Right lobe of liver (tissue), 6 donors: ENCODE data around the gene PDLIM3. TPM values are rescaled to one million over a fixed set of nuclear protein-coding genes. Genes with fewer than 3 reads are reported as not detected.
A peak's percentile ranks its signal among the peaks of the same experiment; 100 is the strongest.

Experiments
- ATAC-seq, 4 donors: fragments of 200-7000 bp; cut with Tn5 transposase; one replicate each; pipeline ENCODE4 v1.9.1; 2020; ENCODE audit warnings: mild to moderate bottlenecking in 4 of 4, moderate library complexity in 4 of 4
- DNase-seq, 3 donors: peaks; one replicate each; pipeline ENCODE4 v3.0.0-alpha.2; 2020
- H3K27ac ChIP-seq, 3 donors: fragments of 200-600 bp; one replicate each; pipeline ENCODE4 v1.8.0; 2022
- H3K27me3 ChIP-seq, 2 donors: fragments of 200-600 bp; one replicate each; pipeline ENCODE4 v1.8.0; 2022
- H3K36me3 ChIP-seq, 4 donors: fragments of 200-600 bp; sonication (generic) in 1 of 4; one replicate each; pipeline versions ENCODE4 v1.5.1 to v1.8.0; 2017 to 2022; ENCODE audit warnings: control low read depth in 1 of 4
- H3K4me1 ChIP-seq, 4 donors: fragments of 200-600 bp; sonication (generic) in 1 of 4; one replicate each; pipeline versions ENCODE4 v1.5.1 to v1.8.0; 2017 to 2022; ENCODE audit warnings: control low read depth in 1 of 4
- H3K4me3 ChIP-seq, 3 donors: fragments of 200-600 bp; one replicate each; pipeline ENCODE4 v1.8.0; 2022
- H3K9me3 ChIP-seq, 4 donors: fragments of 200-600 bp; sonication (generic) in 1 of 4; one replicate each; pipeline versions ENCODE4 v1.5.1 to v1.8.0; 2017 to 2022; ENCODE audit warnings: control low read depth in 1 of 4
- CTCF ChIP-seq, 4 donors: fragments of 200-600 bp in 3 of 4; fragments of 450-650 bp in 1 of 4; IDR thresholded peaks; one replicate each; pipeline versions ENCODE4 v1.5.1 to v1.8.0; 2016 to 2022; ENCODE audit warnings: antibody characterized with exemption in 4 of 4, mild to moderate bottlenecking in 2 of 4
- POLR2A ChIP-seq: fragments of 450-650 bp; IDR thresholded peaks from one replicate; pipeline ENCODE4 v1.6.1; 2017; ENCODE audit warnings: antibody characterized with exemption, mild to moderate bottlenecking
- WGBS: methylation state at CpG from one replicate; pipeline ENCODE4 v1.1.6; 2018; ENCODE audit warnings: low coverage, low lambda C conversion rate; ENCODE audit not compliant: insufficient coverage; ENCODE audit errors: missing lambda C conversion rate; 5-methylcytosine and 5-hydroxymethylcytosine counted together
- intact Hi-C, 2 donors: fragments of 100-400 bp; cut with DNase I; formaldehyde crosslinking; loops; one replicate each; pipeline versions ENCODE4 v1.11.2 to v1.14.1; 2022
- total RNA-seq, 6 experiments: library from RNA; depleted of rRNA in 2 of 6; stranded (reverse); fragments of >200 nt in 2 of 6; fragmentation: NEBNext Ultra II Directional in 3 of 6; extraction: Animal tissue kit (Norgen Biotek cat#: 25700) in 3 of 6; gene quantifications; one replicate each; pipeline versions ENCODE4 v1.1.0 to v1.2.4, GENCODE V29; 2016 to 2023
- donor health status: DM: no; HTN: yes; CAD: no.
- donor health status: DM: no; HTN: no; CAD: no.
- donor health status: DM: no; HTN: no; CAD: no.
- donor health status: DM: no; HTN: yes; CAD: no.
- donor health status: DM: no; HTN: yes; CAD: no.

Gene PDLIM3
- total RNA-seq, 6 experiments from 2014 or later, result 1.8 to 23.7 (median 6.1) TPM

GRCh38 chr4:185540487-185541120, 5.3 kb upstream of the PDLIM3 start:
- DNase-seq, result no peak
- WGBS, result 74% methylated on average over 3 of the region's 3 CpGs
- Histone ChIP-seq H3K4me3 (no peak overlapping the region), H3K36me3 (no peaks in the 10 kb centered on the region), H3K27me3 (no peaks in the 10 kb centered on the region), H3K9me3 (no peaks in the 10 kb centered on the region), H3K4me1 (no peaks in the 10 kb centered on the region), H3K27ac (no peak overlapping the region)
- no peak for TF ChIP-seq POLR2A
- TF ChIP-seq CTCF (IDR thresholded peaks at IDR 0.05), result no peak
- intact Hi-C loops, result no loop called here
- ATAC-seq, result no peak

- no peaks in the 10 kb centered on the region for H3K27me3 ChIP-seq
- H3K36me3 ChIP-seq, result no peaks in the 10 kb centered on the region
- no peak overlapping the region for H3K4me3 ChIP-seq
- TF ChIP-seq CTCF (IDR thresholded peaks at IDR 0.05), result no peak
- TF ChIP-seq POLR2A, result no peak
- no peak overlapping the region for H3K27ac ChIP-seq
- WGBS, result 35% methylated on average over 4 of the region's 8 CpGs
- no peaks in the 10 kb centered on the region for H3K9me3 ChIP-seq
- peaks cover 0 to 3% (median 0%) of the 10 kb centered on the region in 4 donors for H3K4me1 ChIP-seq
- ATAC-seq (no peak), DNase-seq (no peak)
- intact Hi-C loops, result no loop called here
These were observed 4.7 kb upstream of the PDLIM3 start for GRCh38 chr4:185540040-185540439.

GRCh38 chr4:185538806-185539205, 3.5 kb upstream of the PDLIM3 start:
- no peak overlapping the region for H3K4me3 ChIP-seq
- ATAC-seq (no peak), DNase-seq (no peak)
- no peaks in the 10 kb centered on the region for H3K27me3 ChIP-seq
- H3K9me3 ChIP-seq, result no peaks in the 10 kb centered on the region
- intact Hi-C loops, result no loop called here
- 27% methylated on average over 1 of the region's 1 CpG for WGBS
- H3K36me3 ChIP-seq, result no peaks in the 10 kb centered on the region
- TF ChIP-seq POLR2A, result no peak
- TF ChIP-seq CTCF (IDR thresholded peaks at IDR 0.05), result no peak
- H3K4me1 ChIP-seq, result peaks cover 0 to 6% (median 0%) of the 10 kb centered on the region in 4 donors
- H3K27ac ChIP-seq, result no peak overlapping the region

GRCh38 chr4:185536411-185536709, 1.1 kb upstream of the PDLIM3 start:
- H3K9me3 ChIP-seq, result no peaks in the 10 kb centered on the region
- TF ChIP-seq CTCF (IDR thresholded peaks at IDR 0.05) (no peak), POLR2A (no peak)
- intact Hi-C loops, result no loop called here
- H3K36me3 ChIP-seq, result no peaks in the 10 kb centered on the region
- H3K4me1 ChIP-seq, result peaks cover 0 to 6% (median 0%) of the 10 kb centered on the region in 4 donors
- no peak overlapping the region for H3K4me3 ChIP-seq
- 5% methylated on average over 4 of the region's 4 CpGs for WGBS
- H3K27ac ChIP-seq, result no peak overlapping the region
- H3K27me3 ChIP-seq, result no peaks in the 10 kb centered on the region
- DNase-seq, result no peak
- ATAC-seq, result peak; percentile 18 to 26 (median 23)
